Heart left ventricle (tissue), 16 donors: ENCODE measurements around the gene WDR11. TPM values are rescaled to one million over a fixed set of nuclear protein-coding genes. Genes with fewer than 3 reads are reported as not detected.

Experiments
- ATAC-seq, 4 donors: fragments of 200-7000 bp; cut with Tn5 transposase; one replicate each; pipeline ENCODE4 v1.9.1; 2020 to 2022; ENCODE audit warnings: moderate library complexity in 4 of 4, mild to moderate bottlenecking in 3 of 4, moderate number of reproducible peaks in 1 of 4
- DNase-seq, 5 donors: peaks; one replicate each; pipeline ENCODE4 v3.0.0-alpha.2; 2020
- H3K27ac ChIP-seq, 12 donors: fragments of 200-600 bp; sonication (generic) in 4 of 12; one replicate each; pipeline versions ENCODE4 v1.5.0 to v1.8.0; 2016 to 2022; ENCODE audit warnings: mild to moderate bottlenecking in 2 of 12
- H3K27me3 ChIP-seq, 9 donors: fragments of 200-600 bp; sonication (generic) in 2 of 9; one replicate each; pipeline versions ENCODE4 v1.5.1 to v1.8.0; 2016 to 2022; ENCODE audit warnings: mild to moderate bottlenecking in 3 of 9
- H3K36me3 ChIP-seq, 9 donors: fragments of 200-600 bp; sonication (generic) in 2 of 9; one replicate each; pipeline versions ENCODE4 v1.5.0 to v1.8.0; 2018 to 2022; ENCODE audit warnings: mild to moderate bottlenecking in 2 of 9
- H3K4me1 ChIP-seq, 12 donors: fragments of 200-600 bp; sonication (generic) in 4 of 12; one replicate each; pipeline versions ENCODE4 v1.5.0 to v1.8.0; 2016 to 2022; ENCODE audit warnings: mild to moderate bottlenecking in 3 of 12
- H3K4me3 ChIP-seq, 12 donors: fragments of 200-600 bp; sonication (generic) in 4 of 12; one replicate each; pipeline versions ENCODE4 v1.5.0 to v1.8.0; 2017 to 2022; ENCODE audit warnings: mild to moderate bottlenecking in 9 of 12, moderate library complexity in 4 of 12
- H3K9me3 ChIP-seq, 12 donors: fragments of 200-600 bp; sonication (generic) in 4 of 12; one replicate each; pipeline versions ENCODE4 v1.5.0 to v1.8.0; 2016 to 2022; ENCODE audit warnings: mild to moderate bottlenecking in 1 of 12
- CTCF ChIP-seq, 12 donors: fragments of 200-600 bp; sonication (generic) in 4 of 12; IDR thresholded peaks; one replicate each; pipeline versions ENCODE4 v1.5.0 to v1.8.0; 2018 to 2022; ENCODE audit warnings: antibody characterized with exemption in 12 of 12, mild to moderate bottlenecking in 5 of 12
- POLR2A ChIP-seq, 2 donors: fragments of 450-650 bp; IDR thresholded peaks; one replicate each; pipeline ENCODE4 v1.6.1; 2017; ENCODE audit warnings: antibody characterized with exemption in 2 of 2, mild to moderate bottlenecking in 2 of 2, moderate library complexity in 2 of 2
- WGBS, 4 donors: extraction: QIAGEN DNeasy Blood & Tissue Kit in 2 of 4; methylation state at CpG; one replicate each; pipeline versions ENCODE4 v1.1.5 to v1.1.7; 2013 to 2018; 5-methylcytosine and 5-hydroxymethylcytosine counted together
- intact Hi-C, 10 donors: fragments of 100-400 bp; cut with DNase I; formaldehyde crosslinking; loops; one replicate each; pipeline versions ENCODE4 v1.11.1 to v1.14.2; 2022
- polyA plus RNA-seq, 2 donors: library from polyadenylated mRNA; stranded (reverse); fragments of 200-250 nt; gene quantifications; one replicate each; pipeline ENCODE4 v1.2.3, GENCODE V29; 2013
- total RNA-seq, 9 donors: library from RNA; depleted of rRNA in 2 of 9; stranded (reverse); fragments of >200 nt in 2 of 9; fragmentation: NEBNext Ultra II Directional in 3 of 9; extraction: Animal tissue kit (Norgen Biotek cat#: 25700) in 3 of 9; gene quantifications; one replicate each; pipeline versions ENCODE4 v1.1.0 to v1.2.4, GENCODE V29; 2016 to 2023
- donor health status: ischemic (EF 13 %, LVEDD 7.1; RV severe dilation, severe dysfunction).
- donor health status: healthy with polysubstance abuse.
- donor health status: DM: no; HTN: yes; CAD: no.
- donor health status: DM: no; HTN: no; CAD: no.
- donor health status: ischemic (EF 25% LVEDD 6.9; RV normal size, moderate dysfunction).
- donor health status: ischemic (EF 25% LVEDD 5.7; RV mildly dilated, moderate dysfunction).
- donor health status: healthy.
- donor health status: DM: yes; HTN: yes; CAD: no.
- donor health status: ischemic (EF 35%, LVEDD 5.7; RV mildly dilated, moderate dysfunction).
- donor health status: nonischemic (EF 11% LVEDD 7.7; RV severe dilation, severe dysfunction).
- donor health status: DM: yes; HTN: yes; CAD: no.
- donor health status: PGD.
- donor health status: ischemic (EF 29% LVEDD 5.4; RV normal size, mild dysfunction).
- donor health status: nonischemic (EF 23%, LVEDD 6.1; RV moderate dilation, normal function).

The WDR11 gene
- total and polyA plus RNA-seq, 11 donors = 7.8 to 32.9 (median 12.5) TPM

GRCh38 chr10:120927352-120927751, 76.2 kb downstream of the WDR11 start:
- DNase-seq = no peak
- Histone ChIP-seq H3K36me3 (no peaks in the 10 kb centered on the region), H3K27ac (no peak overlapping the region), H3K9me3 (no peaks in the 10 kb centered on the region), H3K4me1 (no peaks in the 10 kb centered on the region), H3K27me3 (peaks cover 0 to 6% (median 0%) of the 10 kb centered on the region in 9 donors), H3K4me3 (no peak overlapping the region)
- intact Hi-C loops = loop anchor here in 1 of 10 donors (2.0 kb wide), 1 partner anchor 25 kb away; no protein-coding TSS in a partner anchor
- ATAC-seq = peak in 1 of 4 donors; percentile 34
- 59 to 82% (median 74%) methylated on average over 4 of the region's 4 CpGs for WGBS, 4 donors
- no peak for TF ChIP-seq POLR2A (IDR thresholded peaks at IDR 0.05)
- TF ChIP-seq CTCF (IDR thresholded peaks at IDR 0.05) = no peak

DNA sequence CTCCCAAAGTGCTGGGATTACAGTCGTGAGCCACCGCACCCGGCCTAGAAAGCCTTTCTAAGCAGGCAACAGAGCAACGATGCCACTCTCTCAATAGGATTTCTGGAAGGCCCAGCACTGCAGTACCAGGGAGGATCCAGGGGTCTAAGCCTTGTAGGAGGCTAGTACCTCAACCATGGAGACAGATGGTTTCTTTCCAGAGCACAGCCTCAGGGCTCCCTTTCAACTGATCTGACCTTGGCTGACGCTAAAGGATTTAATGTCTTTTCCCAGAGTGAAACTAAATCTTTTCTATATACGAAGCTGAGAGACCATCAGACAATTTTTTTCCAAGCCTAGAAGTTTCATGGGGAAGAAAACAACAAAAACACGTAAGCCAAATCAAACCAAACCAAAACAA, 78.0 kb downstream of the WDR11 start:
- Histone ChIP-seq H3K27ac (no peak overlapping the region), H3K9me3 (no peaks in the 10 kb centered on the region), H3K27me3 (peaks cover 0 to 6% (median 0%) of the 10 kb centered on the region in 9 donors), H3K4me3 (no peak overlapping the region), H3K4me1 (no peaks in the 10 kb centered on the region), H3K36me3 (no peaks in the 10 kb centered on the region)
- DNase-seq (no peak), ATAC-seq (no peak)
- intact Hi-C loops = no loop called here
- TF ChIP-seq POLR2A (IDR thresholded peaks at IDR 0.05) = no peak
- TF ChIP-seq CTCF (IDR thresholded peaks at IDR 0.05) = no peak
- 84 to 90% (median 89%) methylated on average over 6 to 7 of the region's 7 CpGs for WGBS, 4 donors

- H3K27me3 ChIP-seq = no peaks in the 10 kb centered on the region
- no peak for ATAC-seq
- intact Hi-C loops = no loop called here
Observed at GRCh38 chr10:120931423-120931822, 80.3 kb downstream of the WDR11 start.

GRCh38 chr10:120931999-120932398, 80.8 kb downstream of the WDR11 start:
- no peak for ATAC-seq
- DNase-seq = no peak
- TF ChIP-seq CTCF (IDR thresholded peaks at IDR 0.05) (no peak), POLR2A (IDR thresholded peaks at IDR 0.05) (no peak)
- Histone ChIP-seq H3K9me3 (peaks cover 0 to 4% (median 0%) of the 10 kb centered on the region in 12 donors), H3K4me1 (no peaks in the 10 kb centered on the region), H3K27me3 (no peaks in the 10 kb centered on the region), H3K36me3 (no peaks in the 10 kb centered on the region), H3K27ac (no peak overlapping the region), H3K4me3 (no peak overlapping the region)
- intact Hi-C loops = no loop called here
- WGBS, 4 donors = 47 to 57% (median 55%) methylated on average over 4 of the region's 4 CpGs

More at GRCh38 chr10:120931423-120931822, 80.3 kb downstream of the WDR11 start:
- Histone ChIP-seq H3K4me3 (no peak overlapping the region), H3K4me1 (no peaks in the 10 kb centered on the region), H3K27ac (no peak overlapping the region), H3K9me3 (no peaks in the 10 kb centered on the region), H3K36me3 (no peaks in the 10 kb centered on the region)
- no peak for DNase-seq
- 63 to 73% (median 67%) methylated on average over 3 of the region's 3 CpGs for WGBS, 4 donors
- no peak for TF ChIP-seq POLR2A (IDR thresholded peaks at IDR 0.05)
- no peak for TF ChIP-seq CTCF (IDR thresholded peaks at IDR 0.05)
